ENCODE results near the gene CEP135. TPM values are rescaled to one million over a fixed set of nuclear protein-coding genes. Genes with fewer than 3 reads are reported as not detected.

CEP135 gene
- total RNA-seq, 1 experiment from 2014 or later = 15.3 TPM

- CTCF ChIA-PET = no interaction called here
- TF ChIP-seq EZH2 (IDR thresholded peaks at IDR 0.05; ENCODE audit: borderline replicate concordance, low read depth, low read length, poor library complexity, severe bottlenecking) = no peak
- intact Hi-C loops (cut with micrococcal nuclease; ENCODE audit: unreplicated experiment) = no loop called here
- H3K4me3 ChIP-seq (ENCODE audit: low read depth, low read length, poor library complexity, severe bottlenecking) = no peak overlapping the region
- no peaks in the 10 kb centered on the region for H3K36me3 ChIP-seq (ENCODE audit: insufficient read depth, low read length, poor library complexity, severe bottlenecking)
- BruUV-seq (replicated peaks) = no TSS peak
- POLR2A ChIA-PET (ENCODE audit: low non-redundant PET) = no interaction called here
- H3K27me3 ChIP-seq (replicated peaks; ENCODE audit: insufficient read depth, low read depth, low read length, poor library complexity) = no peaks in the 10 kb centered on the region
- no peaks in the 10 kb centered on the region for H3K9me3 ChIP-seq (ENCODE audit: low read depth, low read length, poor library complexity, severe bottlenecking)
- no peaks in the 10 kb centered on the region for H3K4me1 ChIP-seq (ENCODE audit: insufficient read depth, low read length, poor library complexity, severe bottlenecking)
- no peak overlapping the region for H3K27ac ChIP-seq (ENCODE audit: low read depth, low read length, poor library complexity, severe bottlenecking)
- DNase-seq (ENCODE audit: low spot score) = no peak
Observed at GRCh38 chr4:55925241-55925640, 23.5 kb upstream of the CEP135 start.

- DNase-seq (ENCODE audit: low spot score) = no peak
- no peaks in the 10 kb centered on the region for H3K36me3 ChIP-seq (ENCODE audit: insufficient read depth, low read length, poor library complexity, severe bottlenecking)
- no peaks in the 10 kb centered on the region for H3K27me3 ChIP-seq (replicated peaks; ENCODE audit: insufficient read depth, low read depth, low read length, poor library complexity)
- no peak overlapping the region for H3K27ac ChIP-seq (ENCODE audit: low read depth, low read length, poor library complexity, severe bottlenecking)
- no TSS peak for BruUV-seq (replicated peaks)
- intact Hi-C loops (cut with micrococcal nuclease; ENCODE audit: unreplicated experiment) = no loop called here
- H3K4me1 ChIP-seq (ENCODE audit: insufficient read depth, low read length, poor library complexity, severe bottlenecking) = no peaks in the 10 kb centered on the region
- ChIA-PET POLR2A (ENCODE audit: low non-redundant PET) (no interaction called here), CTCF (no interaction called here)
- no peaks in the 10 kb centered on the region for H3K9me3 ChIP-seq (ENCODE audit: low read depth, low read length, poor library complexity, severe bottlenecking)
- TF ChIP-seq, protein P1, sequence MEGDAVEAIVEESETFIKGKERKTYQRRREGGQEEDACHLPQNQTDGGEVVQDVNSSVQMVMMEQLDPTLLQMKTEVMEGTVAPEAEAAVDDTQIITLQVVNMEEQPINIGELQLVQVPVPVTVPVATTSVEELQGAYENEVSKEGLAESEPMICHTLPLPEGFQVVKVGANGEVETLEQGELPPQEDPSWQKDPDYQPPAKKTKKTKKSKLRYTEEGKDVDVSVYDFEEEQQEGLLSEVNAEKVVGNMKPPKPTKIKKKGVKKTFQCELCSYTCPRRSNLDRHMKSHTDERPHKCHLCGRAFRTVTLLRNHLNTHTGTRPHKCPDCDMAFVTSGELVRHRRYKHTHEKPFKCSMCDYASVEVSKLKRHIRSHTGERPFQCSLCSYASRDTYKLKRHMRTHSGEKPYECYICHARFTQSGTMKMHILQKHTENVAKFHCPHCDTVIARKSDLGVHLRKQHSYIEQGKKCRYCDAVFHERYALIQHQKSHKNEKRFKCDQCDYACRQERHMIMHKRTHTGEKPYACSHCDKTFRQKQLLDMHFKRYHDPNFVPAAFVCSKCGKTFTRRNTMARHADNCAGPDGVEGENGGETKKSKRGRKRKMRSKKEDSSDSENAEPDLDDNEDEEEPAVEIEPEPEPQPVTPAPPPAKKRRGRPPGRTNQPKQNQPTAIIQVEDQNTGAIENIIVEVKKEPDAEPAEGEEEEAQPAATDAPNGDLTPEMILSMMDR (conservative IDR thresholded peaks at IDR 0.05; ENCODE audit: low read depth, low read length) = no peak
- H3K4me3 ChIP-seq (ENCODE audit: low read depth, low read length, poor library complexity, severe bottlenecking) = no peak overlapping the region
Observed at GRCh38 chr4:55926610-55927009, 22.1 kb upstream of the CEP135 start.

DNA sequence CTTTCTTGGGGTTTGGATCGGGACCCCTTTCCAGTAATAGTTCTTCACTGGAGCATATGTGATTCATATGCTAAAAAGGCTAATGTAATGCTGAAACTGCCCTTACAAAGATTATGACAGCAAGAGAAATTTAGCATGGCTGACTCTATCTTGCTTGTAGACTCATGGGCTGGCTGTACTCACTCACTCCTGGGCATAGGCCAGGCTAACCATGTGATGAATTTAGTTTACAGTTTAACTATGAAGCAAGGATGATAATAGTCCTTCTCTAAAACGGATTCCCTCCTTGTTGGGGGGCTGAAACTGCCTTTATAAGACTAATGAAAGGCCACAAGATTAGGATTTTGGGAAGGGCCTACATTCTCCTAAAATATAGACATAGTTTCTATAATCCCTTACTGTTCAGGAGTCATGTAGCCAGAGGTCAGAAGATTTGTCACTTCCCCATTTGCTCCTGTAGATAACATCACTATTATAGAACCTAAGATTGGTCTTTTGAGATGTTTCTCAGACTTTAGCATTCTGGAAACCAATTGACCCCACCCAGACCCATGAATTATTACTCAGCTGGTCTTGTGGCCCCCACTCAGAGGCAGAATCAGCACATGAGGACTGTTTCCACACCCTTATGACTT lies 20.8 kb upstream of the CEP135 start:
- no TSS peak for BruUV-seq (replicated peaks)
- Histone ChIP-seq H3K4me3 (ENCODE audit: low read depth, low read length, poor library complexity, severe bottlenecking) (no peak overlapping the region), H3K27ac (ENCODE audit: low read depth, low read length, poor library complexity, severe bottlenecking) (no peak overlapping the region), H3K27me3 (replicated peaks; ENCODE audit: insufficient read depth, low read depth, low read length, poor library complexity) (no peaks in the 10 kb centered on the region), H3K36me3 (ENCODE audit: insufficient read depth, low read length, poor library complexity, severe bottlenecking) (no peaks in the 10 kb centered on the region), H3K9me3 (ENCODE audit: low read depth, low read length, poor library complexity, severe bottlenecking) (no peaks in the 10 kb centered on the region), H3K4me1 (ENCODE audit: insufficient read depth, low read length, poor library complexity, severe bottlenecking) (no peaks in the 10 kb centered on the region)
- no peak for TF ChIP-seq EZH2 (IDR thresholded peaks at IDR 0.05; ENCODE audit: borderline replicate concordance, low read depth, low read length, poor library complexity, severe bottlenecking)
- TF ChIP-seq, protein P1 (conservative IDR thresholded peaks at IDR 0.05; ENCODE audit: low read depth, low read length) = no peak
- POLR2A ChIA-PET (ENCODE audit: low non-redundant PET) = no interaction called here
- intact Hi-C loops (cut with micrococcal nuclease; ENCODE audit: unreplicated experiment) = no loop called here
- CTCF ChIA-PET = no interaction called here
- DNase-seq (ENCODE audit: low spot score) = no peak

DNA sequence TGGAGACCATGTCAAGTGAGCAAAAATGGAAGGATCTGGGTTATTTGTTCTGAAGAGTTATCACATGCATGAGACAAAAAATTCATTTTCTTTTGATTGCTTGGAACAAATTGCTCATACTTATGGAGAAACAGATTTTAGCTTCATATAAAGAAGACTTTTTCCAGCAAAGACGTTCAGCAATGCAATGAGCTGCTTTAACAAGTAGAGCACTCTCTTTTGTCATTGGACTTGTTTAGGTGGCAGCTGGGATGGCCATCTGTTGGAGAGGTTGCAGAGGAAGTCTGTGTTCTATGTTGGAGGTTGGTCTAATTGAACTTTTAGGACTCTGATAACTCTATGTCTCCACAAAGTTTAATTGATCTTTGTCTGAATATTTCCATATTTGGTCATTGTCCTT lies 19.9 kb upstream of the CEP135 start:
- no peak overlapping the region for H3K27ac ChIP-seq (ENCODE audit: low read depth, low read length, poor library complexity, severe bottlenecking)
- BruUV-seq (replicated peaks) = no TSS peak
- CTCF ChIA-PET = no interaction called here
- POLR2A ChIA-PET (ENCODE audit: low non-redundant PET) = no interaction called here
- H3K27me3 ChIP-seq (replicated peaks; ENCODE audit: insufficient read depth, low read depth, low read length, poor library complexity) = no peaks in the 10 kb centered on the region
- TF ChIP-seq, protein P1 (conservative IDR thresholded peaks at IDR 0.05; ENCODE audit: low read depth, low read length) = no peak
- TF ChIP-seq EZH2 (IDR thresholded peaks at IDR 0.05; ENCODE audit: borderline replicate concordance, low read depth, low read length, poor library complexity, severe bottlenecking) = no peak
- H3K9me3 ChIP-seq (ENCODE audit: low read depth, low read length, poor library complexity, severe bottlenecking) = no peaks in the 10 kb centered on the region
- H3K36me3 ChIP-seq (ENCODE audit: insufficient read depth, low read length, poor library complexity, severe bottlenecking) = no peaks in the 10 kb centered on the region
- H3K4me3 ChIP-seq (ENCODE audit: low read depth, low read length, poor library complexity, severe bottlenecking) = no peak overlapping the region
- no peak for DNase-seq (ENCODE audit: low spot score)
- intact Hi-C loops (cut with micrococcal nuclease; ENCODE audit: unreplicated experiment) = no loop called here
- no peaks in the 10 kb centered on the region for H3K4me1 ChIP-seq (ENCODE audit: insufficient read depth, low read length, poor library complexity, severe bottlenecking)
